GM19043 (cell line): Measurements from ENCODE around the gene MAP1A.

Experiments
- ATAC-seq: cut with Tn5 transposase; IDR thresholded peaks from one replicate; pipeline ENCODE4 v1.9.1; 2021; ENCODE audit warnings: low read depth; ENCODE audit not compliant: unreplicated experiment

The MAP1A gene

GRCh38 chr15:43517354-43518196, at the start of gene MAP1A:
TSS of gene MAP1A (plus strand) at chr15:43517608. CDS start at chr15:43521474, 3,866 bp downstream.
- ATAC-seq = no peak

DNA sequence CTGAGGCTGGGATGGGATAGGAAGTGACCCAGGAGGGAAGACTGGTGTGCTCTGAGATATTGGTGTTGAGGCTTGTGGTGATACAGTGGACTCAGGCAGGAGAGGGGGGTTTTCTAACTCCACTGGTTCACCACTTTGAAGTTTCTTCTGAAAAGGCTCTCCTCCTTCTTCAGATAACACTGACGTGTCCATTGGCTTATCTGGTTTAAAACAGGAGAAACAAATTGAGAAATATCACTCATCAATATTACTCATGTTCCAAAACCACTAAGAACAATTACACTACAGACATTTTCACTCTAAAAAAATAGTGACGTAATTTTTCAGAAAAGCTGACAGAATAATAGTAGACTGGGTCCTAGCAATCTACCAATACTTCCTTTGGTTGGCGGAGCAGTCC, 47.5 kb upstream of the MAP1A start:
- ATAC-seq = no peak

DNA sequence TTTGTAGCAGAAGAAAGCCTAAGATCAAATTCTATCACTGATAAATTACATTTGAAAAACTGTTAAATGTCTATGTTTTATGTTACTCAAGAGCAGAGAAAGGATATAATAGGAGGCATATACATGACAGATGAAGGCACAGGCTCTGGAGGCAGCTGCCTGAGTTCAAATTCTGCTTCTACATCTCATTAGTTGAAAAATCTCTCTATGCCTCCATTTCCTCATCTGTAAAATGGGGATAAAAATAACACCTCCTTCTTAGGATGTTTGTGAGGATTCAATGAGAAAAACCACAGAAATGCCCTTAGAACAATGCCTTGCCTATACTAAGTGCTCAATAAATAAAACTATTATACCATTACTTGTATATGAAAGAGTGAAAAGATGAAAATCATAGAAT, 45.4 kb upstream of the MAP1A start:
- no peak for ATAC-seq

- no peak for ATAC-seq
Observed at GRCh38 chr15:43473885-43474284, 43.5 kb upstream of the MAP1A start.

DNA sequence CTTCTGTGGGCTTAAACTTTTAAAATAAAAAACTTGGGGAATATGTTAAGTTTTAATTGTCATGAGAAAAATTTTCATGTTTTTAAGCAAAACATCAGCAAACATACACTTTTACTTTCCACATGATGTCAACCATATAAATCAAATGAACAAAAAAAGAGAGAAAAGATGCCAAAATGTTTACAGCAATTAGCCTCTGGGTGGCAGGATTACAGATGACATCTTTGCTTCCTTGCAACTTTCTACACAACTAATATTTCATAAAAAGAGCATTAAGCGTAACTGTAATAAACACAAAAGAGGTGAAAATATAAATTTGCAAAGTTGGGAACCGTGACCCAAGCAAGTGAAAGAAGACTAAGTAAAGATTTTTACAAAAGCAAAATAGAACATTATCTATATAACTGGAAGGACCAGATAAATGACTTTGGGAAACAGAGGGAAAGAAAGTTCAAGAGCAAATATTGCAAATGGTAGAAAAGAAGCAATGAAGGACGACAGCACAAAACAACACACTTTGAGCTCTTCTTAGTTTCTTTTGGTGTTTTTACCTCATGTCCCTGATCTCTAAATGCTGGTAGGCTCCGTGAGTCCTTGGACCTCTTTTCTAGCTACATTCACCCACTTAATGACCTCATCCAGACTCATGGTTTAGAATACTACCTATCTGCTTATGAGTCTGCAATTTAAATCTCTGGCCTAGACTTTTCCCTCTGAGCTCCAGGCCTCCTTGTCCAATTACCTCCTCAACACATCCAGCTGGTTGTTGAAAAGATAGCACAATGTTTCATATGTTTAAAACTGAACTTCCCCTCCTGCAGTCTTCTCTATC, 33.9 kb upstream of the MAP1A start:
- no peak for ATAC-seq

GRCh38 chr15:43484455-43484854, 33.0 kb upstream of the MAP1A start:
- no peak for ATAC-seq

DNA sequence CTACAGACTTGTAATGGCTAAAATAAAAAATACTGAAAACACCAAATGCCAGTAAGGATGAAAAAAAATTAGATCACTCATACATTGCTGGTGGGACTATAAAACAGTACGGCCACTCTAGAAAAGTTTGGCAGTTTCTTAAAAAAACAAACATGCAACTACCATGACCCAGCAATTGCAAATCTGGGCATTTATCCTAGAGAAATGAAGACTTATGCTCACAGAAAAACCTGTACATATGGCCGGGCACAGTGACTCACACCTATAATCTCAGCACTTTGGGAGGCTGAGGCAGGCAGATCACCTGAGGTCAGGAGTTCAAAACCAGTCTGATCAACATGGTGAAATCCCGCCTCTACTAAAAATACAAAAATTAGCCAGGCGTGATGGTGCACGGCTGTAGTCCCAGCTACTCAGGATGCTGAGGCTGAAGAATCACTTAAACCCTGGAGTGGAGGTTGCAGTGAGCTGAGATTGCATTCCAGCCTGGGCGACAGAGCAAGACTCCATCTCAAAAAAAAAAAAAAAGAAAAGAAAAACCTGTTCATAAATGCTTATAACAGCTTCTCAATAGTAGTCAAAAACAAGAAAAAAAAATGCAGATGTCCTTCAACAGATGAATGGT, 30.0 kb upstream of the MAP1A start:
- no peak for ATAC-seq

DNA sequence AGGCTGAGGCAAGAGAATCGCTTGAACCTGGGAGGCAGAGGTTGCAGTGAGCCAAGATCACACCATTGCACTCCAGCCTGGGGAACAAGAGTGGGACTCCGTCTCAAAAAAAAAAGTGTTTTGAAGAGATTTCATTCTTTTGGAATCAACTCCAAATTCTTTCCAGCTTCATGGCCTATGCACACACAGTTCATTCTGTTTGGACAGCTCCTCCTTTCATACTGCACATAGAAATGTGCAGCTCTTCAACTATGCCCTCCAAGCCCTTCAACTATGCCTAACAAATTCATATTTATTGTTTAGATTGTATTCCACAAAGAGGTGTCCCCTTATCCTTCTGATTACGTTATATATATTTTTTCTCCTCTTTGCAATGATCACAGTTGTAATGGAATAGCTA, 28.6 kb upstream of the MAP1A start:
- ATAC-seq = no peak

- ATAC-seq = no peak
Observed at GRCh38 chr15:43489191-43489590, 28.2 kb upstream of the MAP1A start.

GRCh38 chr15:43492266-43492665, 25.1 kb upstream of the MAP1A start:
- no peak for ATAC-seq

DNA sequence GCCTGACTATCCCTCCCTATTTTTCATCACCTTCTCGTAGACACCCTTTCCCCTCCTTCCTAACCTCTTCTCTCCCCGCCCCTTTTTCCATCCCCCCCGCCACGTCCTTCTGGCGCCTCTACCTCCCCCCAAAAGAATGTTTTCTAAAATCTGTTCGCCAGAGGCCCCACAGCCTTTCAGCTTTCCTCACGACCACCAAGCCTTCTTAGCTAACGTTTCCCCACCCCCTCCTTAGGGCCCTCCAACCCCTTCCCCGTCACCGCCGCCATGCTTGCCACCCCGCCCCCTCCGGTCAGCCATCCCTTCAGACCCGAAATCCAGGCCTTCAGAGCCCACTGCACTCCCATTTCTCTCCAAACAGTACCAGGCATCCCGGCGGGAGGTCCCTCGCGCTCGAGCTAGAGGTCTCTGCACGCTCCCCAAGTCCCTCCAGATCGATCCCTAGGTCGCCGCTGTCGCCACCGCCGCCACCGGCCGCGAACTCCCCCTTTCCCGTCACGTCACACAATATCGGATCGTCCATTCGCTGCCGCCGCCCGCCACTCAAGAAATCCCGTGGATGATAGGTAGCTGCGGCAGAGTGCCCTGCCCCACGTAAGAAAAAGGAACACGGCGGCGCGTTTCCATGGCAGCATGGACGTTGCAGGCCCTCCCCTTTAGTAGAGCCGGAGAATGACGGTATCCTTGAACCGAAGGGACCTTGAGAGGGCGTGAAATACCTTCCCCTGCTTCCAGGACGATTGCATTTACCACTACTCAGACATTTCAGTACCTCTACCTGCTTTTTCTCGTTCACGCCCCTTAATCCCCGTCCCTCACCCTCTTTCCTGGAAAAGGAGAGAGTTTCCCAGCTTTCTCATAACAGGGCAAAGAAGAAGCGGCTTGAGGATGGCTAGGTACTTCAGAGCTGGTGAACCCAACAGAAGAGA, 24.5 kb upstream of the MAP1A start, which contains the start of gene TP53BP1:
Gene TP53BP1 (minus strand): TSS at position 484 of the 929 bp plus-strand sequence. CDS start 113 bp downstream, at position 371.
- peak; percentile 99 for ATAC-seq

- ATAC-seq = no peak
Observed at GRCh38 chr15:43493703-43494472, 23.5 kb upstream of the MAP1A start.

DNA sequence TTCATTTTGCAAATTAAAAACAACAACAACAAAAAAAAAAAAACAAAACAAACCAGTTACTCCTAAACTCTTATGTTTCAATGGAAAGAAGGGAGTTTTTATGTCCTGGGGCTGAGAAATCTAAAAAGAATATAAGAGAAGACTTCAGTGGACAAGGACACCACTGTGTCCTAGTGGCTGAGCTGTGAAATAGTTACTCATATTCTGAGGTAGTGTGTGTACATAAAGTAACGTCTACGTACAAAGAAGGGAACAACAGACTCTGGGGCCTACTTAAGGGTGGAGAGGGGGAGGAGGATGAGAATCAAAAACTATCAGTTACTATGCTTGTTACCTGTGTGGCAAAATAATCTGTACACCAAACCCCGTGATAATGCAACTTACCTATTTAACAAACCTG, 18.4 kb upstream of the MAP1A start:
- ATAC-seq = no peak

GRCh38 chr15:43499635-43500034, 17.8 kb upstream of the MAP1A start:
- ATAC-seq = no peak

GRCh38 chr15:43505738-43506137, 11.7 kb upstream of the MAP1A start:
- ATAC-seq = no peak

GRCh38 chr15:43508421-43508820, 9.0 kb upstream of the MAP1A start:
- no peak for ATAC-seq

GRCh38 chr15:43508991-43509659, 8.3 kb upstream of the MAP1A start:
- ATAC-seq = no peak

- no peak for ATAC-seq
Observed at GRCh38 chr15:43509660-43510199, 7.7 kb upstream of the MAP1A start.
